ENCODE data around the gene TSPAN14. TPM values are rescaled to one million over a fixed set of nuclear protein-coding genes. Genes with fewer than 3 reads are reported as not detected.

TSPAN14 gene
- total and polyA plus RNA-seq, 2 of the 8 experiments (the other 6 are each of a cell fraction or from before 2014, with no cell fraction given): 47.4 to 57.8 TPM

DNA sequence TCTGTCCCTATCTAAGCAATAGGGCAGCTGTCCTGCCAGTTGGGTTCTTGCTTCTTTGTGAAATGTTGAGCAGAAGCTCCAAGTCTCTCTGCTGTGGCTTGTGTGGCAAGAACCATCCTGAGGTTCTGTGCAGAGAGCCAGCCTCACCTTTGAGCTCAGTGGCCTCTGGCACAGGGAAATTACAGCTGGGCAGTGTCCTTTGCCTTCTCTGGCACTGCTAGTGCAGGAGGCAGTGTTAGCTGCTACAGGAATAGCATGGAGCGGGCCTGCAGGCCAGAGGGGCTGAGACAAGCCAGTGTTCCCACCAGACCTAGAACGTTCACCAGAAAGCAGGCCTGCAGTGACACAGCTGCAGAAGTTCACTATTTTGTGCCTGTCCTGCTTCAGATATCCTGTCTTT lies 44.0 kb upstream of the TSPAN14 start:
- H3K27ac ChIP-seq (ENCODE audit: low read depth, low read length): no peak overlapping the region
- H3K79me1 ChIP-seq (ENCODE audit: low read depth, low read length): peaks cover 2% of the 10 kb centered on the region
- H3K14ac ChIP-seq (ENCODE audit: insufficient read length): no peak overlapping the region
- no peak overlapping the region for H3K9ac ChIP-seq (replicated peaks in 1 of 4; ENCODE audit: extremely low read depth in 1 of 4, low read depth in 3 of 4, low read length in 3 of 4)
- H3K18ac ChIP-seq (ENCODE audit: extremely low read depth, low read length): no peak overlapping the region
- H3K4ac ChIP-seq (replicated peaks; ENCODE audit: insufficient read length, low read depth, low read length): no peak overlapping the region
- H3K23me2 ChIP-seq (ENCODE audit: low read depth, low read length): peaks cover 9% of the 10 kb centered on the region; the same call in 1 of the 2 replicates
- FAIRE-seq: no peak
- H2BK15ac ChIP-seq (ENCODE audit: low read length): no peak overlapping the region
- no peaks in the 10 kb centered on the region; a peak in 2 of 8 replicates for H3K36me3 ChIP-seq (ENCODE audit: control insufficient read depth in 2 of 4, insufficient read depth in 4 of 4, low read length in 3 of 4)
- peaks cover 0 to 10% (median 6%) of the 10 kb centered on the region in 4 experiments; a peak in 3 of 7 replicates for H3K27me3 ChIP-seq (replicated peaks in 1 of 4; ENCODE audit: control insufficient read depth in 3 of 4, extremely low read depth in 1 of 4, insufficient read depth in 3 of 4, low read length in 3 of 4)
- H2BK5ac ChIP-seq (ENCODE audit: low read depth, low read length): no peak overlapping the region
- no peak overlapping the region for H2BK120ac ChIP-seq (replicated peaks; ENCODE audit: low read depth, low read length)
- H3K4me3 ChIP-seq (ENCODE audit: extremely low read depth in 1 of 4, insufficient read depth in 2 of 4, low read depth in 3 of 4, low read length in 4 of 4): no peak overlapping the region
- no peak overlapping the region for H2AK5ac ChIP-seq (ENCODE audit: low read depth, low read length)
- DNase-seq (ENCODE audit: low read depth in 1 of 2, low spot score in 2 of 2): no peak
- H3K4me1 ChIP-seq (replicated peaks in 1 of 4; ENCODE audit: control insufficient read depth in 3 of 4, insufficient read depth in 4 of 4, low read length in 3 of 4): peaks cover 0 to 8% (median 3%) of the 10 kb centered on the region in 4 experiments; a peak in 6 of 7 replicates
- H3K4me2 ChIP-seq (ENCODE audit: insufficient read depth in 1 of 2, low read depth in 2 of 2, low read length in 2 of 2): peak overlapping the region in 1 of 2 experiments; percentile 76; a peak in 1 of 4 replicates
- no peak overlapping the region for H2BK20ac ChIP-seq (ENCODE audit: low read length)
- H3K9me3 ChIP-seq (ENCODE audit: insufficient read depth in 2 of 2, low read depth in 1 of 2, low read length in 1 of 2): no peaks in the 10 kb centered on the region
- H4K8ac ChIP-seq (ENCODE audit: extremely low read depth, insufficient read depth, low read length): no peak overlapping the region
- H3K56ac ChIP-seq (replicated peaks; ENCODE audit: insufficient read length, low read depth, low read length): no peak overlapping the region
- 96% methylated on average over 2 of the region's 2 CpGs; no CpG with 5 or more reads in 1 of the 2 experiments for WGBS, 2 experiments (ENCODE audit: extremely low coverage in 1 of 2, insufficient coverage in 1 of 2, insufficient read length in 1 of 2, insufficient replicate concordance in 2 of 2, low coverage in 1 of 2, low lambda C conversion rate in 2 of 2, missing lambda C conversion rate in 1 of 2)
- TF ChIP-seq, protein P1, sequence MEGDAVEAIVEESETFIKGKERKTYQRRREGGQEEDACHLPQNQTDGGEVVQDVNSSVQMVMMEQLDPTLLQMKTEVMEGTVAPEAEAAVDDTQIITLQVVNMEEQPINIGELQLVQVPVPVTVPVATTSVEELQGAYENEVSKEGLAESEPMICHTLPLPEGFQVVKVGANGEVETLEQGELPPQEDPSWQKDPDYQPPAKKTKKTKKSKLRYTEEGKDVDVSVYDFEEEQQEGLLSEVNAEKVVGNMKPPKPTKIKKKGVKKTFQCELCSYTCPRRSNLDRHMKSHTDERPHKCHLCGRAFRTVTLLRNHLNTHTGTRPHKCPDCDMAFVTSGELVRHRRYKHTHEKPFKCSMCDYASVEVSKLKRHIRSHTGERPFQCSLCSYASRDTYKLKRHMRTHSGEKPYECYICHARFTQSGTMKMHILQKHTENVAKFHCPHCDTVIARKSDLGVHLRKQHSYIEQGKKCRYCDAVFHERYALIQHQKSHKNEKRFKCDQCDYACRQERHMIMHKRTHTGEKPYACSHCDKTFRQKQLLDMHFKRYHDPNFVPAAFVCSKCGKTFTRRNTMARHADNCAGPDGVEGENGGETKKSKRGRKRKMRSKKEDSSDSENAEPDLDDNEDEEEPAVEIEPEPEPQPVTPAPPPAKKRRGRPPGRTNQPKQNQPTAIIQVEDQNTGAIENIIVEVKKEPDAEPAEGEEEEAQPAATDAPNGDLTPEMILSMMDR (IDR thresholded peaks at IDR 0.05; ENCODE audit: control extremely low read depth in 1 of 3, insufficient read depth in 1 of 3, low read depth in 1 of 3, low read length in 3 of 3): no peak
- no peak for TF ChIP-seq BACH1 (IDR thresholded peaks at IDR 0.05; ENCODE audit: low read length)
- no peak for TF ChIP-seq SP4 (IDR thresholded peaks at IDR 0.05; ENCODE audit: low read length)
- TF ChIP-seq TBP (IDR thresholded peaks at IDR 0.05; ENCODE audit: low read depth, low read length): no peak
- TF ChIP-seq JUN (IDR thresholded peaks at IDR 0.05; ENCODE audit: low read depth, low read length): no peak
- no peak for TF ChIP-seq GTF2F1 (IDR thresholded peaks at IDR 0.05; ENCODE audit: borderline replicate concordance, low read depth, low read length)
- TF ChIP-seq MAFK (IDR thresholded peaks at IDR 0.05; ENCODE audit: low read depth, low read length): no peak
- no peak overlapping the region for H4K5ac ChIP-seq (ENCODE audit: insufficient read length, low read depth, low read length)
- no peak overlapping the region for H3K23ac ChIP-seq (ENCODE audit: insufficient read length)
- CTCF ChIA-PET (ENCODE audit: partially characterized antibody): interaction anchor here (1.0 to 3.1 kb wide), 4 partner anchors 10 to 98 kb away, joined by 3 to 22 read pairs (median 4); no protein-coding TSS in a partner anchor
- no peak overlapping the region for H4K91ac ChIP-seq (replicated peaks; ENCODE audit: insufficient read length, low read length)
- no peak overlapping the region for H2BK12ac ChIP-seq (ENCODE audit: low read depth, low read length)
- H2AFZ ChIP-seq (ENCODE audit: low read length): no peak overlapping the region
- H4K20me1 ChIP-seq (replicated peaks in 1 of 2; ENCODE audit: control insufficient read depth in 1 of 2, insufficient read depth in 2 of 2, low read length in 2 of 2): peaks cover 14 to 23% of the 10 kb centered on the region in 2 experiments
- peaks cover 0 to 17% of the 10 kb centered on the region in 2 experiments; a peak in 2 of 4 replicates for H3K79me2 ChIP-seq (ENCODE audit: control insufficient read depth in 1 of 2, insufficient read depth in 2 of 2, low read length in 2 of 2)
- POLR2A ChIA-PET (ENCODE audit: partially characterized antibody): no interaction called here
